ENCODE results near the gene LTB.

The LTB gene

DNA sequence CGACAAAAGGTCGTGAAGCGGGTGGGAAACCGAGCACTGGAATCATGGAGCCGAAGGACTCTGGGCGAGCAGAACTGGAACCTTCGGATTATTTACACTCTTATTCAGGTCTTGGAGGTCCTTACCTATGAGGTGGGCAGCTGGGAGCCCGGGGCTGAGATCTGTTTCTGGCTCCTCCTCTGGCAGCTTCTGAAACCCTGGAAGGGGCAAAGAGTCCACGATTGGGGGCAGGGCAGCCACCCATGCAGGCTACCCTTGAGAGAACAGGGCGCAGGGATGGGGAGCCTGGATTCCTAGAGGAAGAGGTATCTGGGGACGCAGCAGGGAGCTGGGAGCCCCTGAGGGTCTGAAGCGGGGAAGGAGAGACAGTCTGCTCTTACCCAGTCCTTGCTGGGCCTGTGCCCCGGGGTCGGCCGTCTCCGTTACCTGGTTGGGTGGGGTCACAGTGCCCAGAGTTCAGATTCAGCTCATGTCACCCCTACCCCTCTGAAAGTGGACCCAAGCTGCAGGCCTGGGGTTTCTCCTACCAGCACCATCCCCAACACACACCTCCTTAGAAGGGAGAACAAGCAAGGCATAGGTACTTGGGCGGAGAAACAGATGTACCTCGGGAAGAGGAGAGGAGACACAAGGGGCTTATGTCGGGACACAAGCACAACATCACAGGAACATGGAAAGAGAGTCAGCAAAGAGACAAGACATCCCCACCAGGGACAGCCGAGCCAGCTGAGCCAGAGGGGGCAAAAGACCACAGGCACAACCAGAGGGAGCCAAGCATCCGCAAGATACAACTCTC, 592 bp downstream of the LTB start:
- CTCF ChIA-PET: interaction anchor here (0.6 to 3.7 kb wide), 11 partner anchors 14 to 231 kb away, joined by 3 to 33 read pairs (median 5); partner anchors contain the start of gene ATP6V1G2
- POLR2A ChIA-PET (ENCODE audit: low non-redundant PET): interaction anchor here (1.2 kb wide), 1 partner anchor 17 kb away, joined by 3 read pairs; no protein-coding TSS in a partner anchor
- TF ChIP-seq, protein P1, sequence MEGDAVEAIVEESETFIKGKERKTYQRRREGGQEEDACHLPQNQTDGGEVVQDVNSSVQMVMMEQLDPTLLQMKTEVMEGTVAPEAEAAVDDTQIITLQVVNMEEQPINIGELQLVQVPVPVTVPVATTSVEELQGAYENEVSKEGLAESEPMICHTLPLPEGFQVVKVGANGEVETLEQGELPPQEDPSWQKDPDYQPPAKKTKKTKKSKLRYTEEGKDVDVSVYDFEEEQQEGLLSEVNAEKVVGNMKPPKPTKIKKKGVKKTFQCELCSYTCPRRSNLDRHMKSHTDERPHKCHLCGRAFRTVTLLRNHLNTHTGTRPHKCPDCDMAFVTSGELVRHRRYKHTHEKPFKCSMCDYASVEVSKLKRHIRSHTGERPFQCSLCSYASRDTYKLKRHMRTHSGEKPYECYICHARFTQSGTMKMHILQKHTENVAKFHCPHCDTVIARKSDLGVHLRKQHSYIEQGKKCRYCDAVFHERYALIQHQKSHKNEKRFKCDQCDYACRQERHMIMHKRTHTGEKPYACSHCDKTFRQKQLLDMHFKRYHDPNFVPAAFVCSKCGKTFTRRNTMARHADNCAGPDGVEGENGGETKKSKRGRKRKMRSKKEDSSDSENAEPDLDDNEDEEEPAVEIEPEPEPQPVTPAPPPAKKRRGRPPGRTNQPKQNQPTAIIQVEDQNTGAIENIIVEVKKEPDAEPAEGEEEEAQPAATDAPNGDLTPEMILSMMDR (conservative IDR thresholded peaks at IDR 0.05; ENCODE audit: low read depth): no peak

DNA sequence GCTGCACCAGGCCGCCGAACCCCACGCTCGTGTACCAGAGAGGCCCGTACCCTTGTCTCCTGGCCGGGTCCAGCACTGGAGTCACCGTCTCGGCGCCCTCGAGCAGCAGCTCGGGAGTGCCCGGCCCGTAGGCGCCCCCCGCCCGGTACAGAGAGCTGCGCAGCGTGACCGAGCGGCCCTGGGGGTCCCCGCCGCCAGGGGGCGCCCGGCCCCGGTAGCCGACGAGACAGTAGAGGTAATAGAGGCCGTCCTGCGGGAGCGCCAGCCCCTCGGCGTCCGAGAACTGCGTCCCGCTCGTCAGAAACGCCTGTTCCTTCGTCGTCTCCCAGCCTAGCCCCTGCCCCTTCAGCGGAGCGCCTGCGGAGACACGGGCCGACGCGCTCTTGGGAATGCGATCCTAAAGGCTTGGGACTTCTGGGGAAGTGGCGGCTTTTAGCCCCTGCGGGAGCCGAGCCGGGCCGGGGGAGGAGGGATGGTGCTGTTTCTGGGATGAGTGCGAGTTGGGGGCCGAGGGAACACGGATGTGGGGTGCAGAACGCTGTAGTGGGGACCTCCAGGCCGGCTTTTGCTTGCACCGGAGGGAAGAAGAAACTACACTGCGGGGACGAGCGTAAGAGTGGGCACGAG, 1.3 kb downstream of the LTB start:
- peak overlapping the region; percentile 43 for H3K27ac ChIP-seq
- peak; percentile 83 for DNase-seq (ENCODE audit: low spot score)
- TF ChIP-seq, protein P1 (conservative IDR thresholded peaks at IDR 0.05; ENCODE audit: low read depth): peak; percentile 96
- POLR2A ChIA-PET (ENCODE audit: low non-redundant PET): interaction anchor here (1.2 kb wide), 1 partner anchor 18 kb away, joined by 3 read pairs; no protein-coding TSS in a partner anchor
- CTCF ChIA-PET: interaction anchor here (0.6 to 3.7 kb wide), 12 partner anchors 13 to 230 kb away, joined by 3 to 33 read pairs (median 5); partner anchors contain the start of genes ATP6V1G2 and NFKBIL1

More for the DNA sequence above, 592 bp downstream of the LTB start:
- peak overlapping the region; percentile 43 for H3K27ac ChIP-seq
- DNase-seq (ENCODE audit: low spot score): no peak

DNA sequence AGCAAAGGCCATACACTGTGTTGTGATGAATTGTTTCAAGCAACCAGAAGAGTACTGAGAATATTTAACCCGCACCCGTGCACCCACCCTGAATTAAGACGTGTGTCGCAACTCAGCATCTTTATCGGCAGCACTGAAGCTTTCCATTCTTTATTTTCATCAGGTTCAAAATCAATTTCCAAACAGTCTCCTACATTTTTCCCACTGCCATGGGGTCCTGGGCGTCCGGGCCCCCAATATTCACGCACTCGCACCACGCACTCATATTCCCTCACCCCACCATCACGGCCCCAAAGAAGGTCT, 1.8 kb downstream of the LTB start:
- H3K27ac ChIP-seq: no peak overlapping the region
- ChIA-PET CTCF (interaction anchor here (0.6 to 3.7 kb wide), 9 partner anchors 12 to 43 kb away, joined by 3 to 33 read pairs (median 5); partner anchors contain the start of genes ATP6V1G2 and NFKBIL1), POLR2A (ENCODE audit: low non-redundant PET) (no interaction called here)
- TF ChIP-seq, protein P1 (conservative IDR thresholded peaks at IDR 0.05; ENCODE audit: low read depth): no peak
- no peak for DNase-seq (ENCODE audit: low spot score)

DNA sequence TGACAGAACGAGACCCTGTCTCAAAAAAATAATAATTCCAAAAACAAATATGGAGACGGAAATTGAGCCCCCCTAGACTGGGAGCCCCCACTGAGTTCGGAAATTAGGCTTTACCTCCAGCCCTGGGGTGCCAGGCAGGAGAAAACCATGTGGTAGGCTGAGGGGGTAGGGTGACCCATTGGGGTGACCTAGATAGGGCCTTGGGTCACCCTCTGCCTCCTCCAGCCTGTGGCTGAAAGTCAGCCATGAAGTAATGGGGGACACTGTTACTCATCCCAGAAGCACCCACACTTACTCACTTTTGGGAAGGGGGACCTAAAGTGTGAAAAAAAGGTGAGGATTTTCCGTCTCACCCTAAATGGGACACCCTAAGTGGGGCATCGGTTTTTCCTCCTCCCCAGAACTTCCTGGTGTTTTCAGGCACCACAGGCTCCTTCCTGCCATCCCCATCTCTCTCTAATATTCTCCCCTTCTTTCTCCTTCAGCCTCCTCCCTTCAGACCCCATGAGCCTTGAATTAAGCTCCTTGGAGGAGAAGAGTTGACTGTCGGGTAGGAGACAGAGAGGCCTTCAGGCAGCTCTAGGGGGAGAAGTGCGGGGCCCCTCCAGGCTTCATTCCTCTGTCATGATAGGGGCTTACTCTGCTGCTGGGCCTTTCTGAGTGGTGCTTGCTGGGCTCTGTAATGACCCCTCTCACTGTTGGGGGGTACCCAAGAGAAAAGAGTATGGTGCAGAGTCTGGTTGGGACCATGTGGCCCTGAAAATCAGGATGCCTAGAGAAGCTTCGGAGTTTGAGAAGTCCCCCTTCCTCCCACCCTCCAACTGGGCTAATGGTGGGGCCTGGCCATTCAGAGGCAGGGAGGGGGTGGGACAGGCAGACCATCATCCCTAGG, 2.4 kb downstream of the LTB start:
- DNase-seq (ENCODE audit: low spot score): no peak
- ChIA-PET POLR2A (ENCODE audit: low non-redundant PET) (no interaction called here), CTCF (interaction anchor here (0.6 to 3.7 kb wide), 8 partner anchors 12 to 43 kb away, joined by 3 to 33 read pairs (median 5); partner anchors contain the start of genes ATP6V1G2 and NFKBIL1)
- TF ChIP-seq, protein P1 (conservative IDR thresholded peaks at IDR 0.05; ENCODE audit: low read depth): no peak
- H3K27ac ChIP-seq: no peak overlapping the region

DNA sequence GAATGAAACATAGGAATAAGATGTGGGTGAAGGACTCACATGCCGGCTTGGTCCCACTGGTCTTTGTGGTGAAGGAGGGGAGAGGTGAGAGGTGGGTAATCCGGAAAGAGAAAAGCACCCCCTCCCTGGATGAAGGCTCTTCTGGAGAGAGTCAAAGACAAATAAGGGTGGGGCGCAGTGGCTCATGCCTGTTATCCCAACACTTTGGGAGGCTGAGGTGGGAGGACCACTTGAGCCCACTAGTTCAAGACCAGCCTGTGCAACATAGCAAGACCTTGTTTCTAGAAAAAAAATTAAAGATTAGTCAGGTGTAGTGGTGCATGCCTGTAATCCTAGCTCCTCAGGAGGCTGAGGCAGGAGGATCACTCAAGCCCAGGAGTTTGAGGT, 3.1 kb downstream of the LTB start:
- POLR2A ChIA-PET (ENCODE audit: low non-redundant PET): no interaction called here
- CTCF ChIA-PET: interaction anchor here (3.7 kb wide), 1 partner anchor 19 kb away, joined by 33 read pairs; no protein-coding TSS in a partner anchor
- DNase-seq (ENCODE audit: low spot score): no peak

More for the DNA sequence above, 3.1 kb downstream of the LTB start:
- TF ChIP-seq, protein P1 (conservative IDR thresholded peaks at IDR 0.05; ENCODE audit: low read depth): no peak
- no peak overlapping the region for H3K27ac ChIP-seq

Data from RWPE1 (cell line).